OCI-LY7 (cell line): ENCODE results near the gene MTCH1.

Experiments used
- CTCF ChIP-seq: fragments of 200-600 bp; sonication (generic); conservative IDR thresholded peaks from 2 replicates; pipeline ENCODE4 v1.5.1; 2014; ENCODE audit warnings: mild to moderate bottlenecking, antibody characterized with exemption, low read length, moderate library complexity, mixed read lengths
- EZH2phosphoT487 ChIP-seq: fragments of 200-600 bp; sonication (generic); IDR thresholded peaks from 2 replicates; pipeline ENCODE4 v1.6.1; 2018; ENCODE audit warnings: low read depth, borderline replicate concordance, mild to moderate bottlenecking, mixed run types, antibody characterized with exemption, low read length, moderate library complexity, mixed read lengths

GRCh38 chr6:36976007-36976264 is 10.1 kb downstream of the MTCH1 start:
- TF ChIP-seq CTCF (no peak), EZH2phosphoT487 (no peak)
